ENCODE measurements around the gene FLNB. TPM values are rescaled to one million over a fixed set of nuclear protein-coding genes. Genes with fewer than 3 reads are reported as not detected.

Gene FLNB
- polyA plus RNA-seq, 1 donor from 2014 or later = 10.3 TPM

DNA sequence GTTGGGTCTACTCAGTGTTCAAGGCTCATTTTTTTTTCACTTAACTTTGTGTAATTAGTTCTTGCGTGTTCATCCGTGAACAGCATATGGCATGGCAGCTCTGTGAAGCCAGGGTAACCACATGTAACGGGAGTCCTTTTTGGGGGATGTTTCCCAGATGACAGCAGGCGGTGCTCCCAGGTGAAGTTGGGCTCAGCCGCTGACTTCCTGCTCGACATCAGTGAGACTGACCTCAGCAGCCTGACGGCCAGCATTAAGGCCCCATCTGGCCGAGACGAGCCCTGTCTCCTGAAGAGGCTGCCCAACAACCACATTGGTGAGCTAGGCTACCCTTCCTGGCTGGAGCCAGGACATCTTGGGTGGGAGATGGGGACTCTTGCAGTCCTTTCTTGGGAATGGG is 139.8 kb downstream of the FLNB start:
- Histone ChIP-seq H3K27ac (ENCODE audit: low read length) (no peak overlapping the region), H3K9me2 (ENCODE audit: insufficient read depth, low read length) (no peaks in the 10 kb centered on the region), H3F3A (ENCODE audit: insufficient read depth, low read length, poor library complexity, severe bottlenecking) (no peaks in the 10 kb centered on the region), H3K27me3 (ENCODE audit: insufficient read depth, low read depth, low read length) (no peaks in the 10 kb centered on the region), H3K79me2 (replicated peaks; ENCODE audit: insufficient read depth, low read length) (no peaks in the 10 kb centered on the region), H3K4me2 (ENCODE audit: low read length) (no peak overlapping the region), H2AFZ (ENCODE audit: low read depth, low read length) (no peak overlapping the region), H3K4me3 (ENCODE audit: low read length) (no peak overlapping the region), H3K36me3 (ENCODE audit: insufficient read depth, low read length) (no peaks in the 10 kb centered on the region), H3K9me3 (ENCODE audit: low read length) (no peaks in the 10 kb centered on the region), H4K20me1 (ENCODE audit: insufficient read depth) (no peaks in the 10 kb centered on the region), H3K9ac (ENCODE audit: low read length) (no peak overlapping the region)
- TF ChIP-seq SMC3 (conservative IDR thresholded peaks at IDR 0.05; ENCODE audit: poor library complexity) = no peak
- TF ChIP-seq EP300 (conservative IDR thresholded peaks at IDR 0.05; ENCODE audit: poor library complexity, severe bottlenecking) = no peak
- no peak for TF ChIP-seq MXI1 (conservative IDR thresholded peaks at IDR 0.05; ENCODE audit: poor library complexity, severe bottlenecking)
- TF ChIP-seq, protein P1, sequence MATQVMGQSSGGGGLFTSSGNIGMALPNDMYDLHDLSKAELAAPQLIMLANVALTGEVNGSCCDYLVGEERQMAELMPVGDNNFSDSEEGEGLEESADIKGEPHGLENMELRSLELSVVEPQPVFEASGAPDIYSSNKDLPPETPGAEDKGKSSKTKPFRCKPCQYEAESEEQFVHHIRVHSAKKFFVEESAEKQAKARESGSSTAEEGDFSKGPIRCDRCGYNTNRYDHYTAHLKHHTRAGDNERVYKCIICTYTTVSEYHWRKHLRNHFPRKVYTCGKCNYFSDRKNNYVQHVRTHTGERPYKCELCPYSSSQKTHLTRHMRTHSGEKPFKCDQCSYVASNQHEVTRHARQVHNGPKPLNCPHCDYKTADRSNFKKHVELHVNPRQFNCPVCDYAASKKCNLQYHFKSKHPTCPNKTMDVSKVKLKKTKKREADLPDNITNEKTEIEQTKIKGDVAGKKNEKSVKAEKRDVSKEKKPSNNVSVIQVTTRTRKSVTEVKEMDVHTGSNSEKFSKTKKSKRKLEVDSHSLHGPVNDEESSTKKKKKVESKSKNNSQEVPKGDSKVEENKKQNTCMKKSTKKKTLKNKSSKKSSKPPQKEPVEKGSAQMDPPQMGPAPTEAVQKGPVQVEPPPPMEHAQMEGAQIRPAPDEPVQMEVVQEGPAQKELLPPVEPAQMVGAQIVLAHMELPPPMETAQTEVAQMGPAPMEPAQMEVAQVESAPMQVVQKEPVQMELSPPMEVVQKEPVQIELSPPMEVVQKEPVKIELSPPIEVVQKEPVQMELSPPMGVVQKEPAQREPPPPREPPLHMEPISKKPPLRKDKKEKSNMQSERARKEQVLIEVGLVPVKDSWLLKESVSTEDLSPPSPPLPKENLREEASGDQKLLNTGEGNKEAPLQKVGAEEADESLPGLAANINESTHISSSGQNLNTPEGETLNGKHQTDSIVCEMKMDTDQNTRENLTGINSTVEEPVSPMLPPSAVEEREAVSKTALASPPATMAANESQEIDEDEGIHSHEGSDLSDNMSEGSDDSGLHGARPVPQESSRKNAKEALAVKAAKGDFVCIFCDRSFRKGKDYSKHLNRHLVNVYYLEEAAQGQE (IDR thresholded peaks at IDR 0.05; ENCODE audit: borderline replicate concordance) = no peak
- TF ChIP-seq, protein P2, sequence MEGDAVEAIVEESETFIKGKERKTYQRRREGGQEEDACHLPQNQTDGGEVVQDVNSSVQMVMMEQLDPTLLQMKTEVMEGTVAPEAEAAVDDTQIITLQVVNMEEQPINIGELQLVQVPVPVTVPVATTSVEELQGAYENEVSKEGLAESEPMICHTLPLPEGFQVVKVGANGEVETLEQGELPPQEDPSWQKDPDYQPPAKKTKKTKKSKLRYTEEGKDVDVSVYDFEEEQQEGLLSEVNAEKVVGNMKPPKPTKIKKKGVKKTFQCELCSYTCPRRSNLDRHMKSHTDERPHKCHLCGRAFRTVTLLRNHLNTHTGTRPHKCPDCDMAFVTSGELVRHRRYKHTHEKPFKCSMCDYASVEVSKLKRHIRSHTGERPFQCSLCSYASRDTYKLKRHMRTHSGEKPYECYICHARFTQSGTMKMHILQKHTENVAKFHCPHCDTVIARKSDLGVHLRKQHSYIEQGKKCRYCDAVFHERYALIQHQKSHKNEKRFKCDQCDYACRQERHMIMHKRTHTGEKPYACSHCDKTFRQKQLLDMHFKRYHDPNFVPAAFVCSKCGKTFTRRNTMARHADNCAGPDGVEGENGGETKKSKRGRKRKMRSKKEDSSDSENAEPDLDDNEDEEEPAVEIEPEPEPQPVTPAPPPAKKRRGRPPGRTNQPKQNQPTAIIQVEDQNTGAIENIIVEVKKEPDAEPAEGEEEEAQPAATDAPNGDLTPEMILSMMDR (IDR thresholded peaks at IDR 0.05; ENCODE audit: poor library complexity, severe bottlenecking) = no peak
- TF ChIP-seq POLR2AphosphoS5 (IDR thresholded peaks at IDR 0.05) = no peak
- no peak for TF ChIP-seq EZH2 (IDR thresholded peaks at IDR 0.05; ENCODE audit: borderline replicate concordance, insufficient read depth, low read length, poor library complexity, severe bottlenecking)
- TF ChIP-seq TAF1 (IDR thresholded peaks at IDR 0.05; ENCODE audit: low read depth) = no peak
- TF ChIP-seq RAD21 (conservative IDR thresholded peaks at IDR 0.05) = no peak

DNA sequence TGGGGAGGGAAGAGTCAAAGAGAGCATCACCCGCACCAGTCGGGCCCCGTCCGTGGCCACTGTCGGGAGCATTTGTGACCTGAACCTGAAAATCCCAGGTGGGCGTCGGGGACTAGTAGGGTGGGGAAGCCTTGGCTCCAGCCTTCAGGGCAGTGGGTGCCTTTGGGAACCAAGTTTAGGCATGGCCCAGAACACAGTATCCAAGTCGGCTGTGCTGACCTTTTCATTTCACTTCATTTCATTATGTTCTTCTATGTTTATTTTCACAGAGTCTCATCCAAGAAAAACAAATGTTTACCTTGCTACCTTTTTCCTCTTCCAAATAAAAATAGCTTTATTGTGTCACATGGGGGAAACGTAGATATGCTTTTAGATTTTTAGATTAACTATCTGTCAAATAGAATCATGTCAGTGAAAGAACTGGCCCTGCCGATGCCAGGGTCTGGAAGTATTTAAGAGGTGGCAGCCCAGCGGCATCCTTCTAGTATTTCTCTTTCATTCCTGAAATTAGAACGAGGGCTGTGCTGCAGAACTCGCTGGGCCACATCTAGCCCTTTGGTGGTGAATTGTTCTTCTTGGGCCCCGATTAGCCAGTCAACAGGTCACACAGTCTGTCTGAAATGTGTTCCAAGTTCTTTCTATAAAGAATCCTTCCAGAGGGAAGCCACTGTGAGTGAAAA is 142.0 kb downstream of the FLNB start:
- Histone ChIP-seq H3K9me2 (ENCODE audit: insufficient read depth, low read length) (no peaks in the 10 kb centered on the region), H3K27ac (ENCODE audit: low read length) (no peak overlapping the region), H3K27me3 (ENCODE audit: insufficient read depth, low read depth, low read length) (no peaks in the 10 kb centered on the region), H3K79me2 (replicated peaks; ENCODE audit: insufficient read depth, low read length) (no peaks in the 10 kb centered on the region), H3K4me2 (ENCODE audit: low read length) (no peak overlapping the region), H4K20me1 (ENCODE audit: insufficient read depth) (no peaks in the 10 kb centered on the region), H3K9ac (ENCODE audit: low read length) (no peak overlapping the region), H3F3A (ENCODE audit: insufficient read depth, low read length, poor library complexity, severe bottlenecking) (no peaks in the 10 kb centered on the region), H3K9me3 (ENCODE audit: low read length) (no peaks in the 10 kb centered on the region), H3K36me3 (ENCODE audit: insufficient read depth, low read length) (no peaks in the 10 kb centered on the region), H3K4me3 (ENCODE audit: low read length) (no peak overlapping the region), H2AFZ (ENCODE audit: low read depth, low read length) (no peak overlapping the region)
- TF ChIP-seq EZH2 (IDR thresholded peaks at IDR 0.05; ENCODE audit: borderline replicate concordance, insufficient read depth, low read length, poor library complexity, severe bottlenecking) (no peak), POLR2AphosphoS5 (IDR thresholded peaks at IDR 0.05) (no peak)
